ENCODE results near the gene PRKD1. TPM values are rescaled to one million over a fixed set of nuclear protein-coding genes. Genes with fewer than 3 reads are reported as not detected.

The PRKD1 gene
- total RNA-seq, 1 experiment from 2014 or later: not detected

DNA sequence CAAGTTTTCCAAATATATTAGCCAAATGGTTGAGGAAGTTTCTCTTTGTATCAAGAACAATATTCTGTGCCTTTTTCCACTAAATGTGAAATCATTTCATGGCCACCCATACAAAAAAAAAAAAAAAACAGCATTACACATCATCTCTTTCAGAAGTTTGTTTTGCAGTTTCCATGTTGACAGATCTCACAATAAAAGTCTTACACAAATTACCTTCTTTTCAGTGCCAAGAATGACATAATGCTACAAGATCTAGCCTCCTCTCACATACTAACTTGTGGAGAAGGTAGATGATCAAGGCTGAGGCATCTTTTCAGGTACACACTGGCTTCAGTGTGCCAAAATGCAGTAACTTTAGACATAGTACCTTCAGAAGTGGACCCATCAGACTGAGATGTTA is 35.3 kb downstream of the PRKD1 start:
- CTCF ChIA-PET: no interaction called here
- RAD21 ChIA-PET (ENCODE audit: low non-redundant PET in 1 of 2, low total read pairs in 2 of 2, uncharacterized antibody in 2 of 2, unreplicated experiment in 2 of 2): no interaction called here
- ATAC-seq: no peak
- no peak for DNase-seq (ENCODE audit: low read depth, low spot score)
- H3K79me2 ChIP-seq (ENCODE audit: insufficient read depth, low read length): no peaks in the 10 kb centered on the region
- no peak overlapping the region for H3K9ac ChIP-seq (ENCODE audit: low read length)
- intact Hi-C loops (cut with micrococcal nuclease): no loop called here
- no peak overlapping the region for H3K4me2 ChIP-seq (ENCODE audit: low read length)
- no peaks in the 10 kb centered on the region for H3K9me2 ChIP-seq (ENCODE audit: insufficient read depth)
- H3K27me3 ChIP-seq (ENCODE audit: insufficient read depth, low read length): no peaks in the 10 kb centered on the region
- BruUV-seq (replicated peaks): no TSS peak
- H3K36me3 ChIP-seq (ENCODE audit: control insufficient read depth in 1 of 2, insufficient read depth in 2 of 2, low read length in 2 of 2): no peaks in the 10 kb centered on the region
- POLR2A ChIA-PET: no interaction called here
- H3K9me3 ChIP-seq (ENCODE audit: control insufficient read depth in 1 of 2, insufficient read depth in 1 of 2, low read depth in 1 of 2, low read length in 2 of 2): peaks cover 8 to 31% of the 10 kb centered on the region in 2 experiments; a peak in 2 of 4 replicates
- no peak overlapping the region for H3K27ac ChIP-seq (ENCODE audit: low read depth, low read length)
- H4K20me1 ChIP-seq (ENCODE audit: insufficient read depth): no peaks in the 10 kb centered on the region
- H2AFZ ChIP-seq (ENCODE audit: low read depth, low read length, poor library complexity, severe bottlenecking): no peak overlapping the region
- no peaks in the 10 kb centered on the region for H3K4me1 ChIP-seq (ENCODE audit: control insufficient read depth in 1 of 2, insufficient read depth in 2 of 2, low read length in 2 of 2)
- no peak overlapping the region for H3K4me3 ChIP-seq (replicated peaks in 1 of 2; ENCODE audit: low read depth in 1 of 2, low read length in 2 of 2)
- TF ChIP-seq EZH2 (IDR thresholded peaks at IDR 0.05) (no peak), ZNF274 (IDR thresholded peaks at IDR 0.05; ENCODE audit: low read depth, low read length) (no peak), JUND (IDR thresholded peaks at IDR 0.05) (no peak)

DNA sequence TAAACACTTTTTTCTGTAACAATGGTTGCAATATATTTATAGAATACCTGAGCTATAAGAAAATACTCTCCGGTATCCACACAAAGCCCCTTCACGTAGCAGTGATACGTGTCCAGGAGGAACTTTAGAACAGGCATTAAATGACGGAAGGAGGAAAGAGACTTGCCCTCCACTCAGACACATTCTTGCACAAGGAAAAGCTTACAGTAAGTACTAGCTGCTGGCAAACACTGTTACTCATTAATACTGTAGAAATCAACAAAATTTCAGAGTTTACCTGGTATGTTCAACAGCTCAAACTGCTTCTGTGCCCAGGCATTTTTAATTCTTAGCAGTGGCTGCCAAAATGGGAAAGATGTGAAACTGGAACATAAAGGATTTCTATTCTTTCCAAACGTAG is 41.7 kb downstream of the PRKD1 start:
- ChIA-PET RAD21 (ENCODE audit: low non-redundant PET in 1 of 2, low total read pairs in 2 of 2, uncharacterized antibody in 2 of 2, unreplicated experiment in 2 of 2) (no interaction called here), CTCF (no interaction called here), POLR2A (no interaction called here)
- ATAC-seq (no peak), DNase-seq (ENCODE audit: low read depth, low spot score) (no peak)
- Histone ChIP-seq H3K4me2 (ENCODE audit: low read length) (no peak overlapping the region), H3K79me2 (ENCODE audit: insufficient read depth, low read length) (no peaks in the 10 kb centered on the region), H3K4me1 (ENCODE audit: control insufficient read depth in 1 of 2, insufficient read depth in 2 of 2, low read length in 2 of 2) (no peaks in the 10 kb centered on the region), H4K20me1 (ENCODE audit: insufficient read depth) (no peaks in the 10 kb centered on the region), H3K4me3 (replicated peaks in 1 of 2; ENCODE audit: low read depth in 1 of 2, low read length in 2 of 2) (no peak overlapping the region), H3K36me3 (ENCODE audit: control insufficient read depth in 1 of 2, insufficient read depth in 2 of 2, low read length in 2 of 2) (no peaks in the 10 kb centered on the region), H3K27me3 (ENCODE audit: insufficient read depth, low read length) (no peaks in the 10 kb centered on the region), H3K9me2 (ENCODE audit: insufficient read depth) (no peaks in the 10 kb centered on the region), H3K9ac (ENCODE audit: low read length) (no peak overlapping the region), H2AFZ (ENCODE audit: low read depth, low read length, poor library complexity, severe bottlenecking) (no peak overlapping the region), H3K9me3 (ENCODE audit: control insufficient read depth in 1 of 2, insufficient read depth in 1 of 2, low read depth in 1 of 2, low read length in 2 of 2) (peaks cover 0 to 18% of the 10 kb centered on the region in 2 experiments; a peak in 2 of 4 replicates), H3K27ac (ENCODE audit: low read depth, low read length) (no peak overlapping the region)
- no TSS peak for BruUV-seq (replicated peaks)
- intact Hi-C loops (cut with micrococcal nuclease): no loop called here
- TF ChIP-seq, protein P1, sequence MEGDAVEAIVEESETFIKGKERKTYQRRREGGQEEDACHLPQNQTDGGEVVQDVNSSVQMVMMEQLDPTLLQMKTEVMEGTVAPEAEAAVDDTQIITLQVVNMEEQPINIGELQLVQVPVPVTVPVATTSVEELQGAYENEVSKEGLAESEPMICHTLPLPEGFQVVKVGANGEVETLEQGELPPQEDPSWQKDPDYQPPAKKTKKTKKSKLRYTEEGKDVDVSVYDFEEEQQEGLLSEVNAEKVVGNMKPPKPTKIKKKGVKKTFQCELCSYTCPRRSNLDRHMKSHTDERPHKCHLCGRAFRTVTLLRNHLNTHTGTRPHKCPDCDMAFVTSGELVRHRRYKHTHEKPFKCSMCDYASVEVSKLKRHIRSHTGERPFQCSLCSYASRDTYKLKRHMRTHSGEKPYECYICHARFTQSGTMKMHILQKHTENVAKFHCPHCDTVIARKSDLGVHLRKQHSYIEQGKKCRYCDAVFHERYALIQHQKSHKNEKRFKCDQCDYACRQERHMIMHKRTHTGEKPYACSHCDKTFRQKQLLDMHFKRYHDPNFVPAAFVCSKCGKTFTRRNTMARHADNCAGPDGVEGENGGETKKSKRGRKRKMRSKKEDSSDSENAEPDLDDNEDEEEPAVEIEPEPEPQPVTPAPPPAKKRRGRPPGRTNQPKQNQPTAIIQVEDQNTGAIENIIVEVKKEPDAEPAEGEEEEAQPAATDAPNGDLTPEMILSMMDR (IDR thresholded peaks at IDR 0.05 in 2 of 3, conservative IDR thresholded peaks at IDR 0.05 in 1 of 3; ENCODE audit: borderline replicate concordance in 1 of 3, insufficient read depth in 1 of 3, low read depth in 2 of 3, low read length in 2 of 3): no peak
- TF ChIP-seq, protein P2, sequence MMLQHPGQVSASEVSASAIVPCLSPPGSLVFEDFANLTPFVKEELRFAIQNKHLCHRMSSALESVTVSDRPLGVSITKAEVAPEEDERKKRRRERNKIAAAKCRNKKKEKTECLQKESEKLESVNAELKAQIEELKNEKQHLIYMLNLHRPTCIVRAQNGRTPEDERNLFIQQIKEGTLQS (IDR thresholded peaks at IDR 0.05): no peak
- TF ChIP-seq RAD21 (IDR thresholded peaks at IDR 0.05; ENCODE audit: low read depth): no peak
- no peak for TF ChIP-seq POLR2A (IDR thresholded peaks at IDR 0.05; ENCODE audit: borderline replicate concordance, extremely low read depth, insufficient read depth, insufficient read length)
- TF ChIP-seq CEBPB (IDR thresholded peaks at IDR 0.05; ENCODE audit: low read depth): no peak
- no peak for TF ChIP-seq TCF7L2 (IDR thresholded peaks at IDR 0.05; ENCODE audit: borderline replicate concordance, extremely low read depth, insufficient read depth, insufficient read length)
- TF ChIP-seq YY1 (IDR thresholded peaks at IDR 0.05; ENCODE audit: extremely low read depth, insufficient replicate concordance, low read depth, low read length): no peak
- no peak for TF ChIP-seq POLR2AphosphoS5 (IDR thresholded peaks at IDR 0.05; ENCODE audit: low read depth, low read length)
- TF ChIP-seq SIN3A (IDR thresholded peaks at IDR 0.05; ENCODE audit: low read depth): no peak
- TF ChIP-seq SRF (IDR thresholded peaks at IDR 0.05; ENCODE audit: low read depth): no peak
- no peak for TF ChIP-seq ZNF274 (IDR thresholded peaks at IDR 0.05; ENCODE audit: low read depth, low read length)
- TF ChIP-seq, protein P3, sequence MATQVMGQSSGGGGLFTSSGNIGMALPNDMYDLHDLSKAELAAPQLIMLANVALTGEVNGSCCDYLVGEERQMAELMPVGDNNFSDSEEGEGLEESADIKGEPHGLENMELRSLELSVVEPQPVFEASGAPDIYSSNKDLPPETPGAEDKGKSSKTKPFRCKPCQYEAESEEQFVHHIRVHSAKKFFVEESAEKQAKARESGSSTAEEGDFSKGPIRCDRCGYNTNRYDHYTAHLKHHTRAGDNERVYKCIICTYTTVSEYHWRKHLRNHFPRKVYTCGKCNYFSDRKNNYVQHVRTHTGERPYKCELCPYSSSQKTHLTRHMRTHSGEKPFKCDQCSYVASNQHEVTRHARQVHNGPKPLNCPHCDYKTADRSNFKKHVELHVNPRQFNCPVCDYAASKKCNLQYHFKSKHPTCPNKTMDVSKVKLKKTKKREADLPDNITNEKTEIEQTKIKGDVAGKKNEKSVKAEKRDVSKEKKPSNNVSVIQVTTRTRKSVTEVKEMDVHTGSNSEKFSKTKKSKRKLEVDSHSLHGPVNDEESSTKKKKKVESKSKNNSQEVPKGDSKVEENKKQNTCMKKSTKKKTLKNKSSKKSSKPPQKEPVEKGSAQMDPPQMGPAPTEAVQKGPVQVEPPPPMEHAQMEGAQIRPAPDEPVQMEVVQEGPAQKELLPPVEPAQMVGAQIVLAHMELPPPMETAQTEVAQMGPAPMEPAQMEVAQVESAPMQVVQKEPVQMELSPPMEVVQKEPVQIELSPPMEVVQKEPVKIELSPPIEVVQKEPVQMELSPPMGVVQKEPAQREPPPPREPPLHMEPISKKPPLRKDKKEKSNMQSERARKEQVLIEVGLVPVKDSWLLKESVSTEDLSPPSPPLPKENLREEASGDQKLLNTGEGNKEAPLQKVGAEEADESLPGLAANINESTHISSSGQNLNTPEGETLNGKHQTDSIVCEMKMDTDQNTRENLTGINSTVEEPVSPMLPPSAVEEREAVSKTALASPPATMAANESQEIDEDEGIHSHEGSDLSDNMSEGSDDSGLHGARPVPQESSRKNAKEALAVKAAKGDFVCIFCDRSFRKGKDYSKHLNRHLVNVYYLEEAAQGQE (IDR thresholded peaks at IDR 0.05; ENCODE audit: low read depth): no peak
- TF ChIP-seq, protein P4, sequence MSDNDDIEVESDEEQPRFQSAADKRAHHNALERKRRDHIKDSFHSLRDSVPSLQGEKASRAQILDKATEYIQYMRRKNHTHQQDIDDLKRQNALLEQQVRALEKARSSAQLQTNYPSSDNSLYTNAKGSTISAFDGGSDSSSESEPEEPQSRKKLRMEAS (IDR thresholded peaks at IDR 0.05): no peak
- TF ChIP-seq ELF1 (IDR thresholded peaks at IDR 0.05; ENCODE audit: borderline replicate concordance, low read depth): no peak
- no peak for TF ChIP-seq FOSL1 (IDR thresholded peaks at IDR 0.05; ENCODE audit: low read depth)

Data from HCT116 (cell line).